ENCODE measurements around the gene BCL11A.

- TF ChIP-seq CTCF (IDR thresholded peaks at IDR 0.05; ENCODE audit: low read depth, low read length, poor library complexity, severe bottlenecking), result no peak
- TF ChIP-seq EZH2phosphoT487 (IDR thresholded peaks at IDR 0.05; ENCODE audit: borderline replicate concordance, low read length), result no peak
Observed at GRCh38 chr2:60602828-60603532, 49.5 kb upstream of the BCL11A start.

Measured in DOHH2 (cell line).